Measurements from ENCODE around the gene MATR3.

The MATR3 gene

DNA sequence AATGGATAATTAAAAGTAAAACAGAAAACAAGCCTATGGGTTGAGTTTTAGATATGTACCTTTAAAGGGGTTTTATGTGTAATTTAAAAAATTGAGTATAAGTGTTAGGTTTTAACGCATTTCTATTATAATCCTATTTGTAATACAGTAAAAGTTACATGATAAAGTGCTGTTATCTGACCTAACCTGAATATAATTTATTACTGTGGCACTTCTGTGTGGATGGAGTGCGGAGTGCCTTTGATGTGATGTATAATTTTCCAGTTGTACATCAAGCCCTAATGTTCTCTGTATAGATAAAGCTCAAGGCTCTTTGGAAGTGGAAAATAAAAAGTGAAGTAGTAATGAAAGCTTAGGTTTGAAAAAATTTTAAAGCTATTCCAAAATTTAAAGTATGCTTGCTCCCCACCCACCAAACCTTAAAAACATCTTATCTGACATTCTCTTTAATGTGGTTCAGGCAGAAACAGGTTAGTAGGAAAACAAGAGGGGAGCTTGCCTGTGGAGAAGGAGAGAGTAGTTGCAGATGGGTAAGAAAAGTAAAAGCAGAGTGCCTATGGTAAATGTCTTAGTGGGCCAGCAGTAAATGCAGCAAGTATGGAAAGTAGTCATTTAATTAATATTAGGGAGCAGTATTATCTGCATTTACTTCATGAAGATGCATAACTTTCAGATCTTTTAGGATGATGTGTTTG, 4.0 kb downstream of the MATR3 start:
- no peak for TF ChIP-seq GATA3 (IDR thresholded peaks at IDR 0.05; ENCODE audit: low read depth, low read length)
- no peak for TF ChIP-seq GATA2 (IDR thresholded peaks at IDR 0.05; ENCODE audit: low read depth, low read length)

GRCh38 chr5:139298242-139298641, 4.7 kb downstream of the MATR3 start:
- TF ChIP-seq GATA2 (IDR thresholded peaks at IDR 0.05; ENCODE audit: low read depth, low read length) (no peak), GATA3 (IDR thresholded peaks at IDR 0.05; ENCODE audit: low read depth, low read length) (no peak)

GRCh38 chr5:139299486-139299885, 5.9 kb downstream of the MATR3 start:
- no peak for TF ChIP-seq GATA3 (IDR thresholded peaks at IDR 0.05; ENCODE audit: low read depth, low read length)
- TF ChIP-seq GATA2 (IDR thresholded peaks at IDR 0.05; ENCODE audit: low read depth, low read length) = no peak

GRCh38 chr5:139301808-139302499, 8.4 kb downstream of the MATR3 start:
- TF ChIP-seq GATA3 (IDR thresholded peaks at IDR 0.05; ENCODE audit: low read depth, low read length) (no peak), GATA2 (IDR thresholded peaks at IDR 0.05; ENCODE audit: low read depth, low read length) (no peak)

DNA sequence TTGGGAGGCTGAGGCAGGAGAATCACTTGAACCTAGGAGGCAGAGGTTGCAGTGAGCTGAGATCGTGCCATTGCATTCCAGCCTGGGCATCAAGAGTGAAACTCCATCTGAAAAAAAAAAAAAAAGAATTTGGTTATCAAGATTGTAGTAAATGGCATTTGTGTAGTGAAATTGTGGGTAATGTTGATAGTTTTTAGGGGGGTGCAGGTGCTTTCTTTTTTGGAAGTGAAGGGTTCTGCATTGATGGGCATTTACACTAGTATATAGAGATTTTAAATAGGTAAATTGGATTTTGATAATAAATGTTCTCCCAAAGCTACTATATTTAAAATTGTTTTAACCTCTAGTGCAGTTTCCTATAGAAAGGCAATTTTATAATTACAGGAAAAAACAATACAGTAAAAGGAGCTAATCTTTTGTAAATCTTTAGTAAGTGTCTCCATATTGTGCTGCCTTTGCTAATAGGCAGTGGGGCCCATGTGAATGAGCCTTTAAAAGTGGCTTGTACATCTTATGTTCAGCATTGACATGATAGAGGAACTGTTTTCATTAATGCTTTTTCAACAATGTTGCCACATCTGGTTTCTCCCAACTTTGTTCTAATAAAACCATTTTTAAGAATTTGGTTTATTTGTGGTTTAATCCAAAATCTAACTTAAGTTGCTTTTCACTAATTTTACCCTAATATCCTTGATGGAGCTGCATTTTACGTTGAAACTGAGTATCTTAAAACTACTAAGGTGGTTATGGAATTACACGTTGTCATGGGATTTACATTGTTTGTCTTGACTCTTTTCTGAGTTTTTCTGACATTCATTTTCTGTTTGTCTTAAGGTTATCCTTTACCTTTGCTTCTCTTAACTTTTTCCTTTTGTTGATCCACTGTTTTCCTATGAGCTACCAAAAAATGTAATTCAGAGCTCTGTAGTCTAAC, 11.1 kb downstream of the MATR3 start:
- TF ChIP-seq GATA2 (IDR thresholded peaks at IDR 0.05; ENCODE audit: low read depth, low read length) (no peak), GATA3 (IDR thresholded peaks at IDR 0.05; ENCODE audit: low read depth, low read length) (no peak)

DNA sequence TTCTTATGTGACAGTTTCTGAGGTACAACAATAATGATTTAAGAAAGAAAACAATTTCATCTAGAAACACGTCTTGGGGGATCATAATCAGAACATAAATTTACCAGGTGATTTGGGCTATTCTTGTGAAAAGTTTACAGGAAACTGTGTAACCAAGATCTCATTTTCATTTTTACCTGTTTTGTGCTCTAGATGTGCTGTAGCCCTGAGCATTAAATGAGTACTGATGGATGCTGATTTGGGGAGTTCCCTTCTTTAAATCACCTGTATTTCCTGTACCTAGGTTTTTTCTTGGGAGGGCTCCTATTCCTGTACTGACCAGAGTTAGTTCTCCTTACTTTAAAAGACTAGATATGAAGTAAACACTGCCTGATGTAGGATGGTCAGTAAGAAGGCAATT, 12.7 kb downstream of the MATR3 start:
- TF ChIP-seq GATA3 (IDR thresholded peaks at IDR 0.05; ENCODE audit: low read depth, low read length) = no peak
- no peak for TF ChIP-seq GATA2 (IDR thresholded peaks at IDR 0.05; ENCODE audit: low read depth, low read length)

- TF ChIP-seq GATA3 (IDR thresholded peaks at IDR 0.05; ENCODE audit: low read depth, low read length) = no peak
- TF ChIP-seq GATA2 (IDR thresholded peaks at IDR 0.05; ENCODE audit: low read depth, low read length) = no peak
Observed at GRCh38 chr5:139306628-139307379, 13.3 kb downstream of the MATR3 start.

- no peak for TF ChIP-seq GATA2 (IDR thresholded peaks at IDR 0.05; ENCODE audit: low read depth, low read length)
- TF ChIP-seq GATA3 (IDR thresholded peaks at IDR 0.05; ENCODE audit: low read depth, low read length) = no peak
Observed at GRCh38 chr5:139308797-139309196, 15.3 kb downstream of the MATR3 start.

GRCh38 chr5:139312075-139312474, 18.5 kb downstream of the MATR3 start:
- TF ChIP-seq GATA2 (IDR thresholded peaks at IDR 0.05; ENCODE audit: low read depth, low read length) (no peak), GATA3 (IDR thresholded peaks at IDR 0.05; ENCODE audit: low read depth, low read length) (no peak)

GRCh38 chr5:139314276-139314675, 20.7 kb downstream of the MATR3 start:
- no peak for TF ChIP-seq GATA2 (IDR thresholded peaks at IDR 0.05; ENCODE audit: low read depth, low read length)
- TF ChIP-seq GATA3 (IDR thresholded peaks at IDR 0.05; ENCODE audit: low read depth, low read length) = no peak

DNA sequence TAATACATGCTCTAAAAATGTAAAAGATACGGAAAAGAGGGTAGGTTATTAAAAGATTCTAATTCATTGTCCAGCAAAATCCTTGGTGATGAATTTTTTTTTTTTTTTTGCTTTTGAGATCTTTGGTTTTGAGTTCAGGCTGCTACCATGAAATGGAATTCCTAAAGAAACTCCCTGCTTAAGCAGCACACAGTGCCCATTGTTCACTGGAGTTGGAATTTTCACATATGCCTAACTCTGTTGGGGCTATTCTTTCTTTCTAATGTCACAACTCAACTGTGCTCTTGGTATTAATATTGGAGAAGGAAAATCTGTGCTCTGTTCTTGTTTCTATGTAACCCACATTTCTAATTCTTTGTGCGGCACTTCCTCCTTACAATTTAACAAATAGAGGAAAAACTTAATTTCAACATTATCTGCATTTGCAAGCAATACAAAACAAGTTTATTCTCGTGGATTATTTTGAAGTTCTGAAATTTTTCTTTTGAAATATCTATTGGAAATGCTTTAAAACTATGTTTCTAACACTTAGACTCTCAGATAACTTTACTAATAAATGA, 21.6 kb downstream of the MATR3 start:
- TF ChIP-seq GATA2 (IDR thresholded peaks at IDR 0.05; ENCODE audit: low read depth, low read length) (no peak), GATA3 (IDR thresholded peaks at IDR 0.05; ENCODE audit: low read depth, low read length) (no peak)

GRCh38 chr5:139335811-139336210, 42.3 kb downstream of the MATR3 start:
- no peak for TF ChIP-seq GATA3 (IDR thresholded peaks at IDR 0.05; ENCODE audit: low read depth, low read length)

DNA sequence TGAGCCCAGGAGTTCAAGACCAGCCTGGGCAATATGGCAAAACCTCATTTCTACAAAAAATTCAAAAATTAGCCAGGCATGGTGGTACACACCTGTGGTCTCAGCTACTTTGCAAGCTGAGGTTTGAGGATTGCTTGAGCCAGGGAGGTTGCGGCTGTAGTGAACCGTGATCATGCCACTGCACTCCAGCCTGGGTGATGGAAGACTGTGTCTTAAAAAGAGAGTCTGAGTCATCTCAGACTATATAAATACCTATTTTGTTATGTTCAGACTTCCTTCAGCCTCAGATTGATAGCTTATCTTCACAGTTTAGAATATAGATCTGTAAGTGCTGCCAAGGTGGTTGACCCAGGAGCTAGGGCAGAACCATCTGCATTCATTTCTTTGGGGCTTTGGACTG, 46.5 kb downstream of the MATR3 start:
- TF ChIP-seq GATA3 (IDR thresholded peaks at IDR 0.05; ENCODE audit: low read depth, low read length) (no peak), GATA2 (IDR thresholded peaks at IDR 0.05; ENCODE audit: low read depth, low read length) (no peak)
